Nephron (organoid): ENCODE data around the gene KRTAP2-1.
"Not testable (repeated sequence)": the region's sequence is repeated elsewhere in the genome, so short reads cannot be mapped to it uniquely, and the experiment has no call there.

Source experiments
- H3K27ac Mint-ChIP-seq, 3 experiments: 2 replicates each; pipeline ENCODE4 v1.8.0; 2020; ENCODE audit warnings: mixed read lengths in 3 of 3, mild to moderate bottlenecking in 2 of 3, moderate library complexity in 1 of 3
- H3K27me3 Mint-ChIP-seq: 2 replicates; pipeline ENCODE4 v1.8.0; 2021; ENCODE audit warnings: low read depth, mild to moderate bottlenecking, moderate library complexity, mixed read lengths
- H3K36me3 Mint-ChIP-seq: 2 replicates; pipeline ENCODE4 v1.8.0; 2020; ENCODE audit warnings: low read depth, mixed read lengths
- H3K4me1 Mint-ChIP-seq: 2 replicates; pipeline ENCODE4 v1.8.0; 2020; ENCODE audit warnings: mixed read lengths
- H3K4me3 Mint-ChIP-seq, 3 experiments: 2 replicates each; pipeline ENCODE4 v1.8.0; 2020; ENCODE audit warnings: mild to moderate bottlenecking in 3 of 3, mixed read lengths in 3 of 3, moderate library complexity in 2 of 3
- H3K9me3 Mint-ChIP-seq: 2 replicates; pipeline ENCODE4 v1.8.0; 2020; ENCODE audit warnings: mixed read lengths
- CTCF ChIP-seq, 3 experiments: fragments of 200-600 bp; sonication (generic); IDR thresholded peaks; one replicate each; pipeline ENCODE4 v1.5.0; 2021; ENCODE audit warnings: antibody characterized with exemption in 3 of 3; ENCODE audit not compliant: unreplicated experiment in 3 of 3

Gene KRTAP2-1

DNA sequence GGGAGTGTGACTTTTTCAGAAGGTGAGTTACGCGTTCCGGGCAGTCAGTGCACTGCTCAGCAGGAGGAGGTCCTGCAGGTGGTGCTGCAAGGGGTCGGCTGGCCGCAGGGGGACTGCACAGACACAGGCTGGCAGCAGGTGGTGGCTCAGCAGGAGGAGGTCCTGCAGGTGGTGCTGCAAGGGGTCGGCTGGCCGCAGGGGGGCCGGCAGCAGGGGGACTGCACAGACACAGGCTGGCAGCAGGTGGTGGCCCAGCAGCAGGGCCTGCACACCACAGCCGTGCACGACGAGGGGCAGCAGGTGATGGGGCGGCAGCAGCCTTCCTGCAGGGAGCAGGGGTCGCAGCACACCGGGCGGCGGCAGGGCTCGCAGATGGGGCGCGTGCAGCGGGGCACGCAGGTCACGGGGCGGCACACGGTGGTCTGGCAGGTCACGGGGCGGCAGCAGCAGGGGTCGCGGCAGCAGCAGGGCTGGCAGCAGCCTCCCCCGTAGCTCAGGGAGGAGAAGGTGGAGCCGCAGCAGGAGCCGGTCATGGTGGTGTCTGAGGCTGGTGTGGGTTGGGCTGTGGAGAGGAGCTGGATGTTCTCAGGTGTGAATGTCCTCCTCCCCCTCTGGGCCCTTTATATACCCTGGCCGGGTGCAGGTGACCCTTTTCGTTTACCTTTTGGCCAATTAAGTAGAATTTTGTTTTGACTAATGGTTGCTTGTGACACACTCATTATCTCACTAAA is at the start of gene KRTAP2-1:
Gene KRTAP2-1 (minus strand): TSS at position 582 of the 731 bp plus-strand sequence. CDS start 49 bp downstream, at position 533.
- H3K27me3 Mint-ChIP-seq, H3K4me1 Mint-ChIP-seq, H3K27ac Mint-ChIP-seq, H3K4me3 Mint-ChIP-seq, H3K36me3 Mint-ChIP-seq: not testable (repeated sequence)
- H3K9me3 Mint-ChIP-seq: peaks cover 12% of the 10 kb centered on the region

DNA sequence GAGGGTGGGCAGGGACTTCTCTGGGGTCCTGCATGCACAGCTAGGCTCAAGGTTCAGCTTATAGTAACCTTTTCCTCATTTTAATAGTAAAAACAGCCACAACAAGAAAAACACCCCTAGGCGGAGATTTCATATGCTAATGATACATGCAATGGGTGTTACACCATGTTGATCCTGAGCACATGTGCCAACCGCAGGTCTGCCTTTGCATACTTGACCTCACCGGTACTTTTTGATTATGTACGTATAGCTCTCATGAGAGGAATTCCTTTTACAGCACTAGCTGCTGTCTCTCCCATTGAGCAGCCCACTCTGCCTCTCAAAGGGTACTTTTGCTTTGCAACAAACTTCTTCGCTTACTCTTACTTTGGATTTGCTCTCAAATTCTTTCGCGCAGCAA is 48.9 kb upstream of the KRTAP2-1 start:
- Mint-ChIP-seq H3K27me3 (peaks cover 11% of the 10 kb centered on the region), H3K4me1 (peaks cover 20% of the 10 kb centered on the region), H3K27ac (no peak overlapping the region), H3K36me3 (no peaks in the 10 kb centered on the region), H3K9me3 (peaks cover 5% of the 10 kb centered on the region), H3K4me3 (no peak overlapping the region)
- no peak for TF ChIP-seq CTCF (IDR thresholded peaks at IDR 0.05; ENCODE audit: unreplicated experiment in 3 of 3)

- H3K36me3 Mint-ChIP-seq, H3K9me3 Mint-ChIP-seq: not testable (repeated sequence)
These were observed 41.7 kb upstream of the KRTAP2-1 start for GRCh38 chr17:41088760-41089352.

GRCh38 chr17:41084100-41084856 is 37.2 kb upstream of the KRTAP2-1 start, which contains the start of gene KRTAP4-7:
KRTAP4-7 (plus strand) TSS chr17:41084150; CDS start chr17:41084207, 57 bp downstream.
- H3K4me3 Mint-ChIP-seq, H3K36me3 Mint-ChIP-seq: not testable (repeated sequence)

More at GRCh38 chr17:41088760-41089352, 41.7 kb upstream of the KRTAP2-1 start:
- not testable (repeated sequence) for H3K27ac Mint-ChIP-seq, H3K4me3 Mint-ChIP-seq, H3K4me1 Mint-ChIP-seq, H3K27me3 Mint-ChIP-seq

DNA sequence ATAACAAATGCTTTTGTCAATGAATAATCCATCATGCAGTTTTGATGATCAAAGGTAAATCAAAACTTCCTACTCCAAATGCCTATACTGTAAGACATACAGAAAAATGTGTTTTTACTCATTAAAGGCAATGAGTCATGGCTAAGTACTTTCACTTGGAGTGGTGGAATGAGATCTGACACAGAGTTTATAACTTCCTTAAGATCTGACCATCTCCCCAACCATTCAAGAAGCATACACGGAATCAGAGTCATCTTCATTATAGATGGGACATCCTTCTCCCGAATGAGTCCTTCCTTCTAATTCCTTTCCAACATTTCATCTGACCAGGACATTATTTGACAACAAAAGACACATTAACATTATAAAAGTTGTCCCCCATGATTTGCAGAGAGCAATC is 36.3 kb upstream of the KRTAP2-1 start:
- H3K36me3 Mint-ChIP-seq, H3K4me1 Mint-ChIP-seq, H3K9me3 Mint-ChIP-seq, H3K27ac Mint-ChIP-seq, H3K27me3 Mint-ChIP-seq, H3K4me3 Mint-ChIP-seq: not testable (repeated sequence)

More at GRCh38 chr17:41084100-41084856, 37.2 kb upstream of the KRTAP2-1 start, which contains the start of gene KRTAP4-7:
- H3K27me3 Mint-ChIP-seq, H3K27ac Mint-ChIP-seq, H3K9me3 Mint-ChIP-seq, H3K4me1 Mint-ChIP-seq: not testable (repeated sequence)

DNA sequence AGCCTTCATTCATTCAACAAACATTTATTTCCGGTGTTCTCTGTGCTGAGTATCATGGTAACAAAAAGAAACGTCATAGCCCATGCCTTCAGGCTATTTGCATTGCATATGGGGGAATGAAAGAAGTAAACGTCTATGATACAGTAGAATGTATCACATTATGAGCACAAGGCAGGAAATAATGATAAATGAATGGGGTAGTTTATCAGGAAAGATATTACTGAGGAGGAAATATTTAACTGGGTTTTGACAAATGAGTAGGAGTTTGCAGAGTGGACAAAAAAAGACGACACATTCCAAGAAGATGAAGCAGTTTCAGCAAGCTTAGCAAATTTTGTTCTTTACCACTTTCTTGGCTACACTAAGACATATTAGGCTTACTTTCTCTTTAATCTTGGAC is 35.5 kb upstream of the KRTAP2-1 start:
- Mint-ChIP-seq H3K4me3 (no peak overlapping the region), H3K27ac (peak overlapping the region in 2 of 3 experiments; percentile 49 to 66), H3K9me3 (peaks cover 4% of the 10 kb centered on the region), H3K27me3 (peaks cover 4% of the 10 kb centered on the region), H3K36me3 (no peaks in the 10 kb centered on the region), H3K4me1 (peaks cover 6% of the 10 kb centered on the region)
- TF ChIP-seq CTCF (IDR thresholded peaks at IDR 0.05; ENCODE audit: unreplicated experiment in 3 of 3): no peak

DNA sequence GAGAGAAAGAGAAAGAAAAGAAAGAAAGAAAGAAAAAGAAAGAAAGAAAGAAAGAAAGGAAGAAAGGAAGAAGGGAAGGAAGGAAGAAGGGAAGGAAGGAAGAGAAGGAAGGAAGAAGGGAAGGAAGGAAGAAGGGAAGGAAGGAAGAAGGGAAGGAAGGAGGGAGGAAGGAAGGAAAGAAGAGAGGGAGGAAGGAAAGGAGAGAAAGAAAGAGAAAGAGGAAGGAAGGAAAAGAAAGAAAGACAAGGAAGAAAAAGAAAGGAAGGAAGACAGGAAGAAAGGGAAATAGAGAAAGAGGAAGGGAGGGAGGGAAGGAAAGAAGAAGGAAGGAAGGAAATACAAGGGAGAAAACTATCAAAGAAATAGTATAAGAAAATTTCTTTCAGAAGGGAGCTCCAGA is 29.7 kb upstream of the KRTAP2-1 start:
- Mint-ChIP-seq H3K9me3 (peaks cover 6% of the 10 kb centered on the region), H3K4me1 (no peaks in the 10 kb centered on the region), H3K27me3 (peaks cover 8% of the 10 kb centered on the region), H3K36me3 (no peaks in the 10 kb centered on the region), H3K4me3 (no peak overlapping the region), H3K27ac (no peak overlapping the region)
- TF ChIP-seq CTCF (IDR thresholded peaks at IDR 0.05; ENCODE audit: unreplicated experiment in 3 of 3): no peak
